GM12875 (cell line): ENCODE results near the gene KIF5C.

ENCODE experiments used
- H3K4me3 ChIP-seq: one replicate; pipeline ENCODE4 v1.5.1; 2011; ENCODE audit warnings: low read depth, low read length, control low read depth
- TF ChIP-seq, protein P1 (sequence below): IDR thresholded peaks from 2 replicates; pipeline ENCODE4 v1.5.1; 2011; ENCODE audit warnings: low read depth, mild to moderate bottlenecking, control low read depth, inconsistent platforms, low read length, moderate library complexity, borderline replicate concordance; ENCODE audit not compliant: insufficient read depth

The KIF5C gene

DNA sequence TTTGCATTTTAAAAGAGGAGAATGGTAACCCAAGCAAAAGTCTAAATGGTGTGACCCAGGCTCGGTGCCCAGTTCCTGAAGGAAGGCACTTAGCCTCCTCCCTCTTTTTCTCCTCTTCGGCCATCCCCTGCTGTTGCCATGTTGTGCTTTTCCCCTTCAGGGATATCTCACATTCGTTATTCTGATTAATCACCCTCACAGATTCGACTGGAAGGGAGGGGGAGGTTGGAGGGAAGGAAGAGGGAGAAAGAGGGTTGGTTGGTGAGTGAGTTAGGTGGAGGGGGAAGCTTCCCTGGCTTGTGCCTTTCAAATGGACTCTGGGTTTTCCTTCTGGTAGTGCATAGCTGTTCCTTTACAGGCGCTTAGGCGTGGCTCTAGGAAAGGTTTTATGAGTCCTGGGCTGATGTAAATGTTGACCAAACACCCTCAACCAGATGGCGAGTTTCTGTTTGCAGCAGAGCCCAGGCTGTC lies 124.5 kb downstream of the KIF5C start:
- H3K4me3 ChIP-seq, result no peak overlapping the region
- TF ChIP-seq, protein P1, sequence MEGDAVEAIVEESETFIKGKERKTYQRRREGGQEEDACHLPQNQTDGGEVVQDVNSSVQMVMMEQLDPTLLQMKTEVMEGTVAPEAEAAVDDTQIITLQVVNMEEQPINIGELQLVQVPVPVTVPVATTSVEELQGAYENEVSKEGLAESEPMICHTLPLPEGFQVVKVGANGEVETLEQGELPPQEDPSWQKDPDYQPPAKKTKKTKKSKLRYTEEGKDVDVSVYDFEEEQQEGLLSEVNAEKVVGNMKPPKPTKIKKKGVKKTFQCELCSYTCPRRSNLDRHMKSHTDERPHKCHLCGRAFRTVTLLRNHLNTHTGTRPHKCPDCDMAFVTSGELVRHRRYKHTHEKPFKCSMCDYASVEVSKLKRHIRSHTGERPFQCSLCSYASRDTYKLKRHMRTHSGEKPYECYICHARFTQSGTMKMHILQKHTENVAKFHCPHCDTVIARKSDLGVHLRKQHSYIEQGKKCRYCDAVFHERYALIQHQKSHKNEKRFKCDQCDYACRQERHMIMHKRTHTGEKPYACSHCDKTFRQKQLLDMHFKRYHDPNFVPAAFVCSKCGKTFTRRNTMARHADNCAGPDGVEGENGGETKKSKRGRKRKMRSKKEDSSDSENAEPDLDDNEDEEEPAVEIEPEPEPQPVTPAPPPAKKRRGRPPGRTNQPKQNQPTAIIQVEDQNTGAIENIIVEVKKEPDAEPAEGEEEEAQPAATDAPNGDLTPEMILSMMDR, result no peak

GRCh38 chr2:149000158-149000938 lies 125.3 kb downstream of the KIF5C start:
- H3K4me3 ChIP-seq, result no peak overlapping the region
- TF ChIP-seq, protein P1, result no peak

DNA sequence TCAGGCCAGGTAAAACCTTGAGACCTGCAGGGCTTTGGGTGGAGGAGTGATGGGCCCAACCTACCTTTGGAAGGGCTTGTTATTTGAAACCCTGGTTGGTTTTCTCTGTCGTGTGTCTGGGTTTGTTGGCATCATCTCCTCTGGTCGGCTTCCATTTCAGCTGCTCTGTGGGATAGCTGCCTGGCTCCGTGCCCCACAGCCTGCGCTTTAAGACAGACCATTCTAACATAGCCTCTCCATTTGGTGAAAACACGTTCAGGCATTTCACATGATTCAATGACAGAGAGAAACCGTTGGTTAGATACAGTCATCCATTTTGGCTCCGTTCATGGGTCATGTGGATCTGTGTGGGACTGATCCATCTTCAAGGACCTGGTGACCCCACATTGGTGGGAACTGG lies 126.5 kb downstream of the KIF5C start:
- TF ChIP-seq, protein P1, result no peak
- no peak overlapping the region for H3K4me3 ChIP-seq

GRCh38 chr2:149002378-149002890 lies 127.4 kb downstream of the KIF5C start:
- H3K4me3 ChIP-seq, result no peak overlapping the region
- TF ChIP-seq, protein P1, result no peak

- no peak overlapping the region for H3K4me3 ChIP-seq
- TF ChIP-seq, protein P1, result no peak
Measured at GRCh38 chr2:149002891-149003740, 128.1 kb downstream of the KIF5C start.

GRCh38 chr2:149004836-149005235 lies 129.8 kb downstream of the KIF5C start:
- H3K4me3 ChIP-seq, result no peak overlapping the region
- TF ChIP-seq, protein P1, result no peak
